ENCODE data around the gene MED14.

The MED14 gene

DNA sequence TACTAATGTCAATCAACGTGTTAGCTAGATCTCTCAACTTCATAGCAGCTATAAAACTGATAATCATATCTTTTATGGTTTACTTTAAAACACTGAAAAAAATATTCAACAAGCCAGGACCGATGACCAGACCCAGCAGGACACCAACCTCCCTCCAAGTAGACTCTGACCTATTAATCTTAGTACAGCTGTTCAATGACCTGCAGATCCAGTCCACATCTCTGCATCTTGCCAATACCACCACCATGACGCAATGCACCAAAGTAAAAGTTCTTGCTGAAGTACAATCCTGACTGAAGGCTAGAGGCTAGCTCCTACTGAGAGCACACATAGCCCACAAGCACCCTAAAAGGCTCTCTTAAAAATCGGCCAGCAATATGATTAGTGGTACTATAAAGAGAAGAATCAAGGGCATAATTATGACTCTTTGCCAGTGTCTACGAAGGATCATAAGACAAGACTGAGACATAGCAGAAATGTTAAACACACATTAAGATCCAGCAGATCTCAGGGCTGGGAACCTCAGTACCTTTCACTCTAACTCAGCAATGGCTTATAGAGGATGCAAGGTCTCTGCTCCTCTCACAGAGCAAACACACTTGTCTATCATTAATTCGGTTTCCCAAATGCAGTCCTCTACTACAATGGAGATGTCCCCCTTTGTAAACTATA, 7.6 kb downstream of the MED14 start:
- TF ChIP-seq REST (IDR thresholded peaks at IDR 0.05; ENCODE audit: insufficient read depth in 1 of 2, low read depth in 2 of 2, low read length in 2 of 2): no peak
- TF ChIP-seq TAF1 (IDR thresholded peaks at IDR 0.05; ENCODE audit: borderline replicate concordance, insufficient read depth, low read length): no peak
- no peak for TF ChIP-seq POLR2AphosphoS5 (IDR thresholded peaks at IDR 0.05; ENCODE audit: low read depth, low read length)
- TF ChIP-seq SIN3A (IDR thresholded peaks at IDR 0.05; ENCODE audit: borderline replicate concordance, insufficient read depth, low read length): no peak
- no peak for TF ChIP-seq FOXP2 (optimal IDR thresholded peaks at IDR 0.05; ENCODE audit: borderline replicate concordance, extremely low read depth, extremely low read length, insufficient read depth)

DNA sequence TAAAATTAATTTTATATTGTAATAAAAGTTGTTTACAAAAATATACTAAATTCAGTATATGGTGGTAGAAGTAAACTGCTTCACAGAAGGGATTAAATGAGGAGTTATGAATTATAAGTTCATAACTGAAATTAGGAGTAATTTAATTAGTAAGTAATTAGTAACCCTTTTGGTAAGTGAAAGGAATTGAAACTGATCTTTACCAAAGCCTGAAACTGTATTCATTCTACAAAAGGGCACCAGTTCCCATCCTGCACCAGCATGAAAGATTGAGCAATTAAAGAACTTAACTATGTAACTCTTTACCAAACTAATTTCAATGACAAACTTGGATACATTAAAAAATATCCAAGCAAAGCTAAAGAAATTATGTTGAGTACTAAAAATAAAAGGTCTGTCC, 8.2 kb downstream of the MED14 start:
- no peak for TF ChIP-seq TAF1 (IDR thresholded peaks at IDR 0.05; ENCODE audit: borderline replicate concordance, insufficient read depth, low read length)
- no peak for TF ChIP-seq SIN3A (IDR thresholded peaks at IDR 0.05; ENCODE audit: borderline replicate concordance, insufficient read depth, low read length)
- TF ChIP-seq REST (IDR thresholded peaks at IDR 0.05; ENCODE audit: insufficient read depth in 1 of 2, low read depth in 2 of 2, low read length in 2 of 2): no peak
- TF ChIP-seq FOXP2 (optimal IDR thresholded peaks at IDR 0.05; ENCODE audit: borderline replicate concordance, extremely low read depth, extremely low read length, insufficient read depth): no peak
- no peak for TF ChIP-seq POLR2AphosphoS5 (IDR thresholded peaks at IDR 0.05; ENCODE audit: low read depth, low read length)

- TF ChIP-seq TAF1 (IDR thresholded peaks at IDR 0.05; ENCODE audit: borderline replicate concordance, insufficient read depth, low read length): no peak
- no peak for TF ChIP-seq POLR2AphosphoS5 (IDR thresholded peaks at IDR 0.05; ENCODE audit: low read depth, low read length)
- TF ChIP-seq SIN3A (IDR thresholded peaks at IDR 0.05; ENCODE audit: borderline replicate concordance, insufficient read depth, low read length): no peak
- no peak for TF ChIP-seq FOXP2 (optimal IDR thresholded peaks at IDR 0.05; ENCODE audit: borderline replicate concordance, extremely low read depth, extremely low read length, insufficient read depth)
- no peak for TF ChIP-seq REST (IDR thresholded peaks at IDR 0.05; ENCODE audit: insufficient read depth in 1 of 2, low read depth in 2 of 2, low read length in 2 of 2)
Measured at GRCh38 chrX:40722930-40723329, 12.4 kb downstream of the MED14 start.

DNA sequence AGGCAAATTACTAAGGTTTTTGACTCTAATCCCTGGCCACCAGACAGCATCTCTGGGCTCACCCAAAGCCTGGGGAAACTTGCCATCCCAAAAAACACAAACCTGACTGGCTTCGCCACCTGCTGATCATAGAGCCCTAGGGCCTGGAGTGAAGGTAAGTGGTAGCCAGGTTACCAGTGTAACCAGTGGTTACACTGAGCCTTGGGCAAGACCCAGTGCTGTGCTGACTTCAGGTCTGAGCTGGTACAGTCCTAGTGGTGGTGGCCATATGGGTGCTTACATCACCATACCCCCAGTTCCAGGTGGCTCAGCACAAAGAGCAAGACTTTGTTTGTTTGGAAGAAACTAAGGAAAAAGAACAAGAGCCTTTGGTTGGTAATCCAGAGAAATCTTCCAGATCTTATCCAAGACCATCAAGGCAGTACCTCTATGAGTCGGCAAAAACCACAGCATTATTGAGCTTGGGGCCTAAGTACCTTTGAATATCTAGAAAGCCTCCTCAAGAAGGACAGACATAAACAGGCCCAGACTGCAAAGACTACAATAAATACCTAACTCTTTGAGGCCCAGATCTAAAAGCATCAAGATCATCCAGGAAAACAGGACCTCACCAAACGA, 13.7 kb downstream of the MED14 start:
- TF ChIP-seq SIN3A (IDR thresholded peaks at IDR 0.05; ENCODE audit: borderline replicate concordance, insufficient read depth, low read length) (no peak), REST (IDR thresholded peaks at IDR 0.05; ENCODE audit: insufficient read depth in 1 of 2, low read depth in 2 of 2, low read length in 2 of 2) (no peak), POLR2AphosphoS5 (IDR thresholded peaks at IDR 0.05; ENCODE audit: low read depth, low read length) (no peak), FOXP2 (optimal IDR thresholded peaks at IDR 0.05; ENCODE audit: borderline replicate concordance, extremely low read depth, extremely low read length, insufficient read depth) (no peak), TAF1 (IDR thresholded peaks at IDR 0.05; ENCODE audit: borderline replicate concordance, insufficient read depth, low read length) (no peak)
